Fibroblast of skin of left biceps (primary cell): ENCODE data around the gene OBSCN.
"Not testable (repeated sequence)": the region's sequence is repeated elsewhere in the genome, so short reads cannot be mapped to it uniquely, and the experiment has no call there.

Source experiments
- DNase-seq, 2 experiments: peaks; one replicate each; pipeline ENCODE4 v3.0.0-alpha.2; 2013; ENCODE audit warnings: low read depth in 2 of 2

The OBSCN gene

DNA sequence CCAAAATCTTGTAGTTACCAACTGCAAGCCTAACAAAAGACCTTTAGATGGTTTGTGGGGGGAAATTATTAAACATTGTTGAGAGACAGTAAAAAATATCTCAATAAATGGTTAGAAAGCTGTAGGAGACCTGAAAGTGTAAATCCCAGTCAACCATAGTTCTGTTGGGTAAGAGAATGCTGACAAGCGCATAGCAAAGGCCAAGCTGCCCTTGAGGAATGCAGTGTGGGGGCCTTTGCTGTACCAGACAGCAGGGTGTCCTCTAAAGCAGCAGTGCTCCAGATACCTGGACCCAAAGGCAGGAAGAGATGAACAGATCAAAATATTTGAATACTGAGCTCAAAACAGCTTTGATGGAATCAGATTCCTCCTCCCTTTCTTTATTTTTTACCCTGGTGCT lies 54.6 kb downstream of the OBSCN start:
- no peak for DNase-seq

- no peak for DNase-seq
These were observed 55.8 kb downstream of the OBSCN start for GRCh38 chr1:228263636-228264035.

- DNase-seq: no peak
These were observed 56.4 kb downstream of the OBSCN start for GRCh38 chr1:228264090-228264829.

DNA sequence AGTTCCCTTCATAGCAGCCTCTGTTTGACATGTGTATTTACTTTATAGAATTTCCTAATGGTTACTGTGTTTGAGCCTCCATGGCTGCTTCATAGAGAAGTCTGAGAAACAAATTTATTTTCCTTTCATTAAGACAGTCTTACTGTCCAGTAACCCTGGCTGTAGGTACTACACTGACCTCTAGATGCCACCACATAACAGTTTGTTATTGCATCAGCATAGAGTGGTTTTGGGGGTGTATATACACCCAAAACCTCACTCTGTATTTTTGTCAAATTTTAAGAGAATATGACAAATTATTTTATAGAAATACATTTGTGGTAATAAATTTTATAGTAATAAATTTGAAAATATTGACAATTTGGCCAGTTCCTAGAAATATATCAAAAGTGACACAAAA lies 57.3 kb downstream of the OBSCN start:
- DNase-seq: no peak

GRCh38 chr1:228267962-228268880 lies 60.4 kb downstream of the OBSCN start:
- no peak for DNase-seq

DNA sequence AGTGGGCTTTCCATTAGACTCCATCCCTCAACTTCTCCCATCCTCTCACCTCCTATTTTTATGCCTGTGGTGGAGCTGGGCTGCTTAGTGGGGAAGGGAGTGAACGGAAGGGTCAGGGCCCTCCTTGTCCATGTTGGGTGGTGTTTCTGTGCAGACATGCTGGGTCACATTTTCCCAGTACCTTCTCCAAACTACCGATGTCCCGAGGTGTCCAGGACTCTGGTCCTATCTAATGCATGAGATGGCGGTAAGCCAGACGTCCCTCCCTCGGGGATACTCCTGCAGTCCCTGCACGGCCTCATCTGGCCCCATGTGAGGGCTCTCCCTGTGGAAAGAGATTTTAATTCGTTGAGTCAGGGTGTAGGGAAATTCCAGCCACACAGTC lies 61.0 kb downstream of the OBSCN start:
- DNase-seq: no peak

GRCh38 chr1:228269431-228269830 lies 61.6 kb downstream of the OBSCN start:
- DNase-seq: not testable (repeated sequence)

GRCh38 chr1:228270032-228270431 lies 62.2 kb downstream of the OBSCN start:
- no peak for DNase-seq

DNA sequence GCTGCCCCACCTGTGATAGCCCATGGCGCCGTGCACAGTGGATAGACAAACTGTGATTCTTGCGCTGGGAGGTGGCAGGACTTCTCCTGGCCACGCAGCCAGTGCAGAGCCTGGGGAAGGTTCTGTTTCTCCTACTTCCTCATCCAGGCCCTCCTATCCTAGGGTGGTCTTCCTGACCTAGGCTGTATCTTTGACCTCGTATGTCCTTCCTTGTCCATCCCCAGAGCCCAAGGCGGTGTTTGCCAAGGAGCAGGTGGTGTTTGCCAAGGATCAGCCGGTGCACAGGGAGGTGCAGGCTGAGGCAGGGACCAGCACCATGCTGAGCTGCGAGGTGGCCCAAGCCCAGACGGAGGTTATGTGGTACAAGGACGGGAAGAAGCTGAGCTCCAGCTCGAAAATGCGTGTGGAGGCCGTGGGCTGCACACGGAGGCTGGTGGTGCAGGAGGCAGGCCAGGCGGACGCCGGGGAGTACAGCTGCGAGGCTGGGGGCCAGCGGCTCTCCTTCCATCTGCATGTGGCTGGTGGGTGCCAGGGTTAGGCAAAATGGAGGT lies 63.9 kb downstream of the OBSCN start:
- no peak for DNase-seq

DNA sequence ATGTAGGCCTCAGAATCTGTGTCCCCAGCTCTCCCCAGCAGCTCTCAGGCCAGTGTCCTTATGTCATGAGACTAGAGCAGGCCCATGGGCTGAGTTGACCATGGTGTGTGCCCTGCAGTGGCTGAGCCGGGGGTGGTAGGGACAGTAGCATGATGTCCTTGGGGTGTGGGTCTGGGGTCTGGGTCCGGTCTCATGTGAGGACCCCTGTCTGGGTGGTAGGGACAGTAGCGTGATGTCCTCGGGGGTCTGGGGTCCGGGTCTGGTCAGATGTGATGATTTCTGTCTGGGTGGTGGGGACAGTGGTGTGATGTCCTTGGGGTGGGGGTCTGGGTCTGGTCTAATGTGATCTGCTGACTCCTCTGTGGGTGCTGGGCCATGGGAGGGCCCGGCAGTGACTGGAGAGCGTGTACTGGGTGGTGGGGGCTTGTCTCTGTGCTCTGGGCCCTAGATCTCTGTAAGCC lies 64.5 kb downstream of the OBSCN start:
- DNase-seq: no peak

GRCh38 chr1:228272831-228273571 lies 65.2 kb downstream of the OBSCN start:
- DNase-seq: no peak

DNA sequence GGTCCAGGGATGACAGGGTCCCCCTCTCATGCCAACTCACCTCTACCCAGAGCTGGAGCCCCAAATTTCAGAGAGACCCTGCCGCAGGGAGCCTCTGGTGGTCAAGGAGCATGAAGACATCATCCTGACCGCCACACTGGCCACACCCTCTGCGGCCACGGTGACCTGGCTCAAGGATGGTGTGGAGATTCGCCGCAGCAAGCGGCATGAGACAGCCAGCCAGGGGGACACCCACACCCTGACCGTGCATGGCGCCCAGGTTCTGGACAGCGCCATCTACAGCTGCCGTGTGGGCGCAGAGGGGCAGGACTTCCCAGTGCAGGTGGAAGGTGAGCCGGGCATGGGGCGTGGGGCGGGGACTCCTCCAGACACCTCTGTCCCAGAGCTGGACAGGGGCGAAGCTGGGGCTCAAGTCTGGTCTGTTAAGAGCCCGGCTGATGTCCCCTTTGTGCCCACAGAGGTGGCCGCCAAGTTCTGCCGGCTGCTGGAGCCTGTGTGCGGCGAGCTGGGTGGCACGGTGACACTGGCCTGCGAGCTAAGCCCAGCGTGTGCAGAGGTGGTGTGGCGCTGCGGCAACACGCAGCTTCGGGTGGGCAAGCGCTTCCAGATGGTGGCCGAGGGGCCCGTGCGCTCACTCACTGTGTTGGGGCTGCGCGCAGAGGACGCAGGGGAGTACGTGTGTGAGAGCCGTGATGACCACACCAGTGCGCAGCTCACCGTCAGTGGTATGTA lies 66.0 kb downstream of the OBSCN start:
- DNase-seq: no peak

- no peak for DNase-seq
These were observed 66.8 kb downstream of the OBSCN start for GRCh38 chr1:228274452-228275178.

- no peak for DNase-seq
These were observed 67.3 kb downstream of the OBSCN start for GRCh38 chr1:228275179-228275429.

- DNase-seq: peak; percentile 62 to 72
These were observed 67.8 kb downstream of the OBSCN start for GRCh38 chr1:228275430-228276173.

GRCh38 chr1:228276174-228276831 lies 68.5 kb downstream of the OBSCN start:
- no peak for DNase-seq

- no peak for DNase-seq
These were observed 69.2 kb downstream of the OBSCN start for GRCh38 chr1:228276901-228277490.

DNA sequence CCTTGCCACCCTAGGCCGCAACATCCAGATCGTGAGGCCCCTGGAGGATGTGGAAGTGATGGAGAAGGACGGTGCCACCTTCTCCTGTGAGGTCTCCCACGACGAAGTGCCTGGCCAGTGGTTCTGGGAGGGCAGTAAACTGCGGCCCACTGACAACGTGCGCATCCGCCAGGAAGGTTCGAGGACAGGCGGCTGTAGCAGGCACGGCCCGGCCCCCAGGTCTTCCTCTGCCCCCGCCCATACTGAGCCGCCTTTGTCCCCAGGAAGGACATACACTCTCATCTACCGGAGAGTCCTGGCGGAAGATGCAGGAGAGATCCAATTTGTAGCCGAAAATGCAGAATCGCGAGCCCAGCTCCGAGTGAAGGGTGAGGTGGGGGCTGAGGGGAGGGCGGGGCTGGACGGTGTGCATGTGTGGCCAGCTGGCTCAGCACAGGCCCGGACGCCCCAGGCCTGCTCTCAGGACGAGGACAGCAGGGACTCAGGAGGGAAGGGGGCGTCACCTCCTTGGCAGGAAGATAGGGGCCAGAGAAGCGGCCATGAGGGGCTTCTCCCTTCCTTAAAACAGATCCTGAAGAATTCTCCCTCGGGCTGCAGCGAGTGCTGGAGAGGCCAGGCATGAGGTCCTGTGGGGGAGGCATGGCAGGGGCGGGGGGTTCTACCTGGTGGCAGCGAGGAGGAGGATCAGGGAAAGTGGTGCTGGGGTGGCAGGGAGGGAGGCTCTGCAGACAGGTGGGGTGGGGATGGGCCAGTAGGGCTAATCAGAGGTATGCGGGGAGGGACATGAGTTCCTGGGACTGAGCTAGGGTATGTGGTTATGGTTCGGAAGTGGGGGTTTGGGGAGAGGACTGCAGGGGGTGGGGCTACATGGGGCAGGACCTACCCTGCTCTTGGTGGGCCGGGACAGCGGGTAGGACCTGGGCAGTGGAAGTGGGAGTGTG lies 69.9 kb downstream of the OBSCN start:
- no peak for DNase-seq
